ENCODE results near the gene ADA.

Gene ADA

DNA sequence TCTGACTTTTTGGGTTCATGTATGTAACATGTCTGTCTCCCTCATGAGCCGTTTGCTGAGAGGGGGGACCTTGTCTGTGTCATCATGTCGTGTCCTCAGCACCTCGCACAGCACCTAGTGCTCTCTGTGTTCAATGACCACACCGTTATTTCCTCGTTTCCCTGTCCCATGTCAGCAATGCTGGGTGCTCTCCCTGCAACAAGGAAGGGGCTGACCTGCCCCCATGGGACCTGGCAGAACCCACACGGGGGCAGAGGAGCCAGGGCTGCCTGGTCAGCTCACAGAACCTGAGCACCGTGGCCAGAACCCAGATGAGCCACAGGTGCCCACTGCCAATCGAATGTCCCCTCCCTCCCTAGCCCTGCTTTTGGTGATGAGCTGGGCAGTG lies 7.3 kb downstream of the ADA start:
- DNase-seq, result no peak

- peak in 2 of 14 donors; percentile 7 to 23 for DNase-seq
Observed at GRCh38 chr20:44643596-44644229, 7.8 kb downstream of the ADA start.

DNA sequence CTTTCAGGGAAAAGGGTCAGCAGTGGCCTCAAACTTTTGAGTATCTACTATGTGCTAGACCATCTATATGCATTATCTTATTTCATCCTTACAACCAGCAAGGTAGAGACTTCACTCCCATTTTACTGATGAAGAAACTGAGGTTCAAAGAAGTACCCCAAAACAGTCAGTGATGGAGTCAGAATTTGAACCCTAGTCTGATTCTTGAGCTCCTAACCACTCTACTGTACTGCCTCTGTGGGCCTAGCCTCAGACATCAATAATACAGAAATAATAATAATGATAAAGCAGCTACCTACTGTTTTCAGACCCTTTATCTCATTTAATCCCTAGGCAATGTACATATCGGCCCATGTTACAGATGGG lies 8.4 kb downstream of the ADA start:
- DNase-seq, result no peak

- DNase-seq, result peak in 8 of 14 donors; percentile 4 to 50 (median 37)
Observed at GRCh38 chr20:44642203-44643153, 9.0 kb downstream of the ADA start.

GRCh38 chr20:44641325-44641724 lies 10.2 kb downstream of the ADA start:
- DNase-seq, result no peak

DNA sequence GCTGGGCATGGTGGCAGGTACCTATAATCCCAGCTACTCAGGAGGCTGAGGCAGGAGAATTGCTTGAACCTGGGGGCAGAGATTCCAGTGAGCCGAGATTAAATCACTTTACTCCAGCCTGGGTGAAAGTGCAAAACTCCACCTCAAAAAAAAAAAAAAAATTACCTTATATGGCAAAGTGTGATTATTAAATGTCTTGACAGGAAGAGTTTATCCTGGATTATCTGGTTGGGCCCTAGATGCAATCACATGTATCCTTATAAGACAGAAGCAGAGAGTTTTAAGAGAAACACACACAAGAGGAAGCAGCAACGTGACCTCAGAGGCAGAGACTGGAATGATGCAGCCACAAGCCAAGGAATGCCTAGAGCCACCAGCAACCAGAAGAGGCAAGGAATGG lies 11.0 kb downstream of the ADA start:
- no peak for DNase-seq

DNA sequence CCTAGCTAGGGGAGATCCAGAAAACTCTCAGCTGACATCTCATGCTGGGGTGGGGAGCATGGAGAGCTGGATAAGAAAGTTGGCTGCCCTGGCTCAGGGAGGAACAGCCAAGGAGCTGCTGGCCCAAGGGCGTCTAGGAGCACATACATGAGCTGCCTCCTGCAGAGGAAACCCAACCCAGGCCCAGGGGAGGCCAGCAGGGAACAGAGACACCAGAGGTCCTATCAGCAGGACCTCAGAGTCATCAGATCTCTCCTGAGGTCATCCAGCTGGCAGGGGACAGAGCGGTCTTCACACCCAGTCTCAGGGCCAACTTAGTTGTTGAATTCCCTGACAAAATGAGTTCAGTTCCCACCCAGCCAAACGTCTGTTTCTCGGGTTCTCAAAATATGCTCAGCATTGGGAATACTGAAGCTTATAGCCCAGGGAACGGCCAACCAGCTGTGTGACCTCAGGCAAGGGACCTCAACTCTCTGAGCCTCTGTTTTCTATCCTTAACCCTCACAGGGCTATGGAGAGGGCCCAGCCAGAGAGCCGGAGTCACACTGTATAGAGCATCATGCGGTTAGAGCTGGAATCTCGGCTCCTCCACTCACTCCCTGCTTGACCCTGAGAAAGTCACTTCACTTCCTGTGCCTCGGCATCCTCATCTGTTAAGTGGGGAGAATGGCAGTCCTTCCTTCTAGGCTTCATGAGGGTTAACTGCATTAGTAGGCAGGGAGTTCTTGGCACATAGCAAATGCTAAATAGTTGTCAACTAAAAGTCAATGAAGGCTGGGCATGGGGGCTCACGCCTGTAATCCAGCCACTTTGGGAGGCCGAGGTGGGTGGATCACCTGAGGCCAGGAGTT lies 13.8 kb downstream of the ADA start:
- DNase-seq, result no peak

DNA sequence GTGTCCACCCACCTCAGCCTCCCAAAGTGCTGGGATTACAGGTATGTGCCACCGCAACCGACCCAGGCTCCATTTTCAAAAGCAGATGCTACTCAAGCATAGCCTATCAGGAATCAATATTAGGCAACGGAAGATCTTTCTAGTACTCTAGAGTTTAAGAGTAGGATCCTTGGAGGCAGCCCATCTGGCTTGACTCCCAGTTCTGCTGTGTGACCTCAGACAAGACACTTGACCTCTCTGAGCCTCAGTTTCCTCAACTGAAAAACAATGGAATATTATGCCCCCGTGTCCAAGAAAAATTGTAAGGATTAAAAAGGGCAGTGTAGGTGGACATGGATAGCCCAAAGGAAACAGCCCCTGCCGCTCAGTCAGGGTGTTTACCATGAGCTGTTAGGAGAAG lies 14.5 kb downstream of the ADA start:
- no peak for DNase-seq

DNA sequence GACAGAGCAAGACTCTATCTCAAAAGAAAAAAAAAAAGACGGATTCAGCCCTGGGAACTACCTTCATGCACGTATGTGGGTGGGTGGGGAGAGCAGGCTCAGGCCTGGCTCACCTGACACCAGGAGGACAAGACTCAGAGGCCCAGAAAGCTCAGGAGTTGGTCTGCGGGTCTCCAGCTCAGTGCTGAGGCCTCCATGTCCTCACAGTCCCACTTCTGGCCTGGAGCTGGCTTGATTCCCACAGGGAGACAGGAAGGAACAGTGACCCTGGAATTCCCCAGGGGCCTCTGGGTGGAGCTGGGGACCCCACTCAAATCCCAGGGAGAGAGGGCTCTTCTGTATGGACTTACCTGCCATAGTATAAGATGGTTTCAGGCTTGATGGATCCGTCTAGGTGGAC lies 15.6 kb downstream of the ADA start:
- DNase-seq, result no peak

DNA sequence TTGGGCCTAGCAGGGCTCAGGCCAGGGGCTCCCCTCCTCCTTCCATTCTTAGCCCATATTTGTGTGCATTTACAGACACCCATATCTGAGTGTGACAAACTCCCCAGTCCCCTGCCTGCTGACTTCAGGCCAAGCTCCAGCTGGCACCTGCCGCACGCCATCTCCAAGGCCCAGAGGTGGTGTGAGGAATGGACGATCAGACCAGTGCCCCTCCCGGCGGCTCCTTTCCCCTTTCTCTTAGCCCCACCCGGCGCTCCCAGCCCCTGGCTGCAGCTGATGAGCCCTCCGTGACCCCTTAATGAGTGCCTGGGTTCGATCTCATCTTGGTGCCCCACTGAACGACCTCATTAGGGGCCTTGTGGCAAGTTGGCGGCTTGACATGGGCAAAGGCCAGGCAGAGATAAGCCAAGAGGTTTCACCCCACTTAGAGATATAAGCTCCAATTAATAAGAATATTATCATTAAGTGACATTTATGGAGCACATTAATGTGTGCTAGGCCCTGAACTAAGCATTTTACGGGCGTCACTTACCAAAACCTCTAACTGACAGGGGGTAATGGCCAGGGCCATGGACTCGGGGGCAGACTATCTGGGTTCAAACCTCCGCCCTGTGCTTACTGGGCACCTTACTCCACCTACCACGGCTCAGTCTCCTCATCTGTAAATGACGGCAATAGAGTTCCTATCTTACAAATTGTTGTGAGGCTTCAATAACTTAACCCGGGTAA lies 17.5 kb downstream of the ADA start:
- no peak for DNase-seq

GRCh38 chr20:44633187-44633810 lies 18.2 kb downstream of the ADA start:
- no peak for DNase-seq

GRCh38 chr20:44632103-44632752 lies 19.3 kb downstream of the ADA start:
- no peak for DNase-seq

DNA sequence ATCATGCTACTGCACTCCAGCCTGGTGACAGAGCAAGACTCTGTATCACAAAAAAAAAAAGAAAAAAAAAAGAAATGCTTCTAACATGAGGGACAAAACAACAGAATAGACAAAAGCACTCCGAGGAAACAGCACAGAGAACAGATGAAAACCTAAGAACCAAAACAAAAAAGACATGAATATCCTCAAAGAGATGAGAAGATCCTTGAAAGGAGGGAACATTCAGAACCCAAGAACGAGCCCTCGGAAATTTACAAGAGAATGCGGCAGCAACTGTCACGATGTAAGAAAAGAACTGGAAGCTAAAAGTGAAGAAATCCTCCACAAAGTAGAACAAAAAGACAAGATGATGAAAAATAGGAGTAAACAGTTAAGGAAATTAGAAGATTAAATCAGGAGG lies 21.2 kb downstream of the ADA start:
- no peak for DNase-seq

- peak in 1 of 14 donors; percentile 12 for DNase-seq
Observed at GRCh38 chr20:44629542-44629941, 22.0 kb downstream of the ADA start.

- no peak for DNase-seq
Observed at GRCh38 chr20:44629017-44629385, 22.5 kb downstream of the ADA start.

DNA sequence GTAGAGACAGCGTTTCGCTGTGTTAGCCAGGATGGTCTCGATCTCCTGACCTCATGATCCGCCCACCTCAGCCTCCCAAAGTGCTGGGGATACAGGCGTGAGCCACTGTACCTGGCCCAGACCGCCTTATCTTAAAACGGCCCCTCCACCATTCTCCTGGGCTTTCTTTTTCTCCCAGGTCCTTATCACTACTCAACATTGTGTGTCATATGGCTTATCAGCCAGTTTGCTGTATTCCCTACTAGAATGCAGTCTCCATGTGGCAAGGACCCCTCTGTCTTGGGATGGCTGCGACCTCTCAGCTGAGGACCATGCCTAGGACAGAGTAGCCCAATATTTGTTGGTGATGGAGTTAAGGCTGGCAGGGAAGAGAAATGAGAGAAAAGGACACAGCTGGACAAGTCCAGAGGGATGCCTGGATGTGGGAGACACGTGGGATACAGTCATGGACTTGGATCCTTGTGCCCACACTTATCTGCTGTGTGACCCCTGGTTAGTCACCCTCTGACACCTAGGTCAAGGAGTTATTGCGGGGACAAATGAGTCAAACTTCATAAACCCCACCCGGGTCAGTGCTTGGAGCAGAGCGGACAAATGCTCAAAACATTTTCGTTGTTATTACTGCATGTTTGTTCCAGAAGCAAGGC lies 24.0 kb downstream of the ADA start:
- DNase-seq, result no peak

DNA sequence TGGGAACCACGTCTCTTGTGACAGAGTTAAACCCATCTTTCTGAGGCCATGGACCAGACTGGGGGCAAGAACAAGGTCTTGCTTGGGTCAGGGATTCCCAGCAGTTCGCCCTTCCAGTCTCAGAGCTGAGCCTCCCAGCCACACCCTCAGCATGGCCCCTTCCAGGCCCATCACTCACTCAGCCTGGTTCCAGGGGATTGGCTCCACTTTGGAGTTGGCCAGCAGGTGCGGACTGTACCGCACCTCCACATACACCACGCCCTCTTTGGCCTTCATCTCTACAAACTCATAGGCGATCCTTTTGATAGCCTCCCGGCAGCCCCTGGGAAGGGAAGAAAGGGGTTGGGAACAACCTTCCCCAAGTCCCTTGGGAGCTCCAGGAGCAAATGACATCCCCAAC lies 25.2 kb downstream of the ADA start:
- DNase-seq, result no peak

DNA sequence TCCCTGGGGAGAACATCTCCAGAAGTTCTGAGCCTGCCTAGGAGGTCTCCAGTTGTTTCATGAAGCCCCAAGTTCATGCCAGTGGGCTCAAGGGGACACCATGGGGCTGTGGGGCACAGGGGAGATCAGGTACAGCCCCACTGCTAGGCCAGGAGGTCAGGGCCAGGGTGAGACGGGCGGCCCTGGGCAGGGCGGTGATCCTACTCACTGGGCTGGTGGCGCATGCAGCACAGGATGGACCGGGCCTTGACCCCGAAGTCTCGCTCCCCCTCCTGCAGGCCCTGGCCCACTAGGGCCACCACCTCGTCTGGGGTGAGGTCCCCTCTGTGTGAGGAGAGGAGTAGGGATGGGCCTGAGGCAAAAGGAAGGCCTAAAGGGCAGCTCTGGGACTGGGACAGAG lies 26.1 kb downstream of the ADA start:
- no peak for DNase-seq

- no peak for DNase-seq
Observed at GRCh38 chr20:44624743-44625271, 26.7 kb downstream of the ADA start.

GRCh38 chr20:44624152-44624551 lies 27.3 kb downstream of the ADA start:
- no peak for DNase-seq
